C4-2B (cell line): ENCODE measurements around the gene KCNK17.
"Not testable (repeated sequence)": the region's sequence is repeated elsewhere in the genome, so short reads cannot be mapped to it uniquely, and the experiment has no call there.

Experiments
- H3K27ac ChIP-seq: fragments of 450-650 bp; 2 replicates; pipeline ENCODE4 v1.5.1; 2017
- CTCF ChIP-seq: fragments of 450-650 bp; conservative IDR thresholded peaks from 2 replicates; pipeline ENCODE4 v1.5.1; 2017; ENCODE audit warnings: mild to moderate bottlenecking
- ZFX ChIP-seq: fragments of 450-650 bp; IDR thresholded peaks from 2 replicates; pipeline ENCODE4 v1.6.1; 2017

Gene KCNK17

DNA sequence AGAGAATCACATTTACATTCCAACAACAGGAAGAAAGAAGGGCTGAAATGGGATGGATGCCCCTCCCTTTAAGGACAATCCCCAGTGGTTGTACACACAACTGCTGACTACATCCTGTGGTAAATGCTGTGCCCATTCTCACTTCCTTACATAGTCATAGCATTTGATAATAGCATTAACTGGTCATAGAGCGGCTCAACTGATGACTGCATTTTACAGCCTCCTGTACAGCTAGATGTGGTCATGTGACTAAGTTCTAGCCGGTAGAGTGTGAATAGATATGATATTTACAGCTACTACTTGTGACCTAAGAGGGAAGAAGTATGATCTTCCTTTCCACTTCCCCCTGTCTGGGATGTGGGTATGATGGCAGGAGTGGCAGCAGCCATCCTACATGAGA, 24.7 kb downstream of the KCNK17 start:
- TF ChIP-seq ZFX (no peak), CTCF (no peak)

DNA sequence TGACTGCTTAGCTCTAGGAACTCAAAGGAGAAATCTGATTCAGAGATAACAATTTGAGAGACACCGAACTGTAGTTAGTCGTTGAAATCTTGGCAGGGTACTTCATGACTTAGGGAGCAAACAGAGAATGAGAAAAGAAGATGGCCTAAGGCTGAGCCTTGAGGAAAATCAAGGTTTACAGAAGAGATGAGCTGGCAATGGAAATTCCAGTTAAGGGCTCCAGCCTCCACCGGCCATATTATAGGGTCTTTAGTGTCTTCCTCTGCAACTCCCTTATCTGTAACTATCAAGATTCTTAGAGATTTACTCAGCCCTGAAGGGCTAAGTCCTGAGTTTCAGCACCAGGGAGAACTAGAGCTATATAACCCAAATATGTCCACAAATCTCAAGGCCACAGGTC, 26.6 kb downstream of the KCNK17 start:
- TF ChIP-seq CTCF (no peak), ZFX (no peak)
- no peak overlapping the region for H3K27ac ChIP-seq

More for the DNA sequence above, 24.7 kb downstream of the KCNK17 start:
- H3K27ac ChIP-seq, result no peak overlapping the region

GRCh38 chr6:39286596-39286995, 27.6 kb downstream of the KCNK17 start:
- not testable (repeated sequence) for H3K27ac ChIP-seq

GRCh38 chr6:39282774-39283173, 31.4 kb downstream of the KCNK17 start:
- no peak overlapping the region for H3K27ac ChIP-seq
- no peak for TF ChIP-seq ZFX
- no peak for TF ChIP-seq CTCF

DNA sequence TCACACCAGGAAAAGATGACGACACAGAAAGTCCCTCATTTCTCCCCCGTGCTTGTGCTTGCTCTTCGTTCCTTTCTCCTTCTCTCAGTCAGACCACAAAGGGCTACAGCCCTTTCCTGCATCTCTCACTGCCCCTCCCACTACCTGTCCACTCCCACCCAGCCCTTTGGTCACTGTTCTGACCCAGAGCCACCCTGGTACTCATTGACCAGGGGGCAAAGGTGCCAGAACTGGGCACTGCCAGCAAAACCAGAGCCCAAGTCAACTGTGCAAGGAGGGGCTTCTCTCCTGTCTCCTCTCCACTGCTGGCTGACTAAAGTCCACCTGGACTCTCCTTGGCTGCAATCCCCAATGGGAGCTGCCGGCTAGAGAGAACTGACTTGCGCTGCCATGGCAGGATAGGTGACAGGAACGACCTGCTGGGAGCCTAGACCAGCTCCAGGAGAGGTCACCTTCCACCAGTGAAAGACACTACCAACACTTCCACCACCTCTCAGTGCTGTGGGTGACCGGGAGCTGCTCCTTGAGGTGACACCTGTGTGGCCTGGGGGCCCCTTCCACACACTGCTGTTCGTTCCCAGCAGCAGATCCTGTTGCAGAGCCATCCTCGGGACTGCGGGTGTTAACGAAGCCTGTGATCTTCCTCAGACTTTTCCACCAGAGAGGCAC, 32.8 kb downstream of the KCNK17 start:
- H3K27ac ChIP-seq, result no peak overlapping the region
- no peak for TF ChIP-seq ZFX
- TF ChIP-seq CTCF, result no peak

DNA sequence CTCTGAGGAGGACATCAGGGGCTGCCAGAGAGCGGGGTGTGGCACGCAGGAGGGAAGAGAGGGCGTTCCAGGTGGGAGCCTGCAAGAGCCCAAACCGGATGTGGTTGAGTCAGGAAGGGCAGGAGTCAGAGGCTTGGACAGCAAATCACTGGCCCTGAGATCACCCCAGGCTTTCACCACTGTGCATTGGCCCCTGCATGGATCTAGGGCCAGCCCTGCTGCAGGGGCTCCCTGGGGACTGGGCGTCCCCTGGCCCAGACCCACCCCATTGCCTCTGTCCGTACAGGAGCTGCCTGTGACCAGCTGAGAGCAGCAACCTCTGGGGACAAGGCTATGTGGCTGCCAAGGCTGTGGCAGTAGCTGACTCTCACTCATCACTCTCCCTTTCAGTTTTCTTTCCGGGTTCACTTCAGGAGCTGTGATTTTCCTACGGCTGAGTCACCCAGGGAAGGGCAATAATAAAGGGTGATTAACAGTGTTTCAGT, 33.9 kb downstream of the KCNK17 start:
- TF ChIP-seq ZFX (no peak), CTCF (no peak)
- peak overlapping the region; percentile 21 for H3K27ac ChIP-seq

GRCh38 chr6:39279539-39279938, 34.7 kb downstream of the KCNK17 start:
- H3K27ac ChIP-seq, result no peak overlapping the region
- no peak for TF ChIP-seq ZFX

DNA sequence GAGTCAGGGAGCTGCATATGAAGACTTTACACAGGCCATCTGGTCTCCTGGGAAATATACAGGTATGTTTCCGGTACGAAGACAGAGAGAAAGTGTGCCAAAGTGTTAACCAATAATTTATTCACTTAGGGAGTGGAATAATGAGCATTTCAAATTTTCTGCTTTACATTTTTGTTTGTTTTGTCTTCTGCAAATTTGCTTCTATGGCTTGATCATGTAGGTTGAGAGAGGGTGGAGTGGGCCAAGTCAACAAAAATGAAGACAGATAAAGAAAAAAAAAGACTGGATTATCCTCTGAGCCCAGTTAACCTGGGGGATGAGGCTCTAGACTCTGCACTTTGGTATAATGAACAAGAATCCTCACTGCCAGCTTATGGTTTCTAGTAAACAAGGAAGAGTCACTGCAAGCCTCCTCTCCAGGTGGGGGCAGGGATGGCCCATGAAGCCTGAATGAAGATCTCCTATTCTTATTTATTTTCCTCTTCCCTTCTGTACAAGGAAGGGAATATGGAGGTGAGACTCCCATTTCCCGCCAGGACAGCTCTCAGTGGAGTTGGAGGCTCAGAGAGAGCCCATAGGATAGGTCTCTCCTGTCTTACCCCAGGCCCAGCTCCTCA, 37.7 kb downstream of the KCNK17 start:
- TF ChIP-seq ZFX, result no peak
- TF ChIP-seq CTCF, result no peak
- no peak overlapping the region for H3K27ac ChIP-seq
